CD14-positive monocyte (primary cell): ENCODE results near the gene PLXDC2. TPM values are rescaled to one million over a fixed set of nuclear protein-coding genes. Genes with fewer than 3 reads are reported as not detected.

Experiments
- DNase-seq, 3 donors: peaks; one replicate each; pipeline ENCODE4 v3.0.0-alpha.2; 2011 to 2022
- H2AFZ ChIP-seq: 2 replicates; pipeline ENCODE4 v1.6.0; 2012; ENCODE audit warnings: mild to moderate bottlenecking, low read depth, low read length, inconsistent platforms; ENCODE audit not compliant: insufficient read depth, poor library complexity, severe bottlenecking
- H3K27ac ChIP-seq, 2 donors: 1 replicate in 1 of 2; 2 replicates in 1 of 2; pipeline ENCODE4 v1.5.1; 2012 to 2013; ENCODE audit warnings: low read length in 2 of 2, control low read depth in 1 of 2, inconsistent platforms in 1 of 2, low read depth in 1 of 2, mild to moderate bottlenecking in 1 of 2
- H3K27me3 ChIP-seq, 2 donors: one replicate each; pipeline versions ENCODE4 v1.6.0 to v1.6.1; 2011 to 2013; ENCODE audit warnings: low read length in 2 of 2; ENCODE audit not compliant: control insufficient read depth in 2 of 2, insufficient read depth in 2 of 2
- H3K36me3 ChIP-seq, 2 donors: replicated peaks in 1 of 2; 1 replicate in 1 of 2; 2 replicates in 1 of 2; pipeline versions ENCODE4 v1.5.1 to v1.6.1; 2012 to 2013; ENCODE audit warnings: low read length in 2 of 2, control low read depth in 1 of 2, inconsistent platforms in 1 of 2, mild to moderate bottlenecking in 1 of 2; ENCODE audit not compliant: insufficient read depth in 2 of 2, control insufficient read depth in 1 of 2
- H3K4me1 ChIP-seq, 2 donors: 1 replicate in 1 of 2; 2 replicates in 1 of 2; pipeline versions ENCODE4 v1.5.1 to v1.6.1; 2012 to 2013; ENCODE audit warnings: low read length in 2 of 2, control low read depth in 1 of 2, inconsistent platforms in 1 of 2, mild to moderate bottlenecking in 1 of 2, moderate library complexity in 1 of 2; ENCODE audit not compliant: insufficient read depth in 2 of 2, control insufficient read depth in 1 of 2
- H3K4me2 ChIP-seq: replicated peaks from 2 replicates; pipeline ENCODE3; 2012; ENCODE audit warnings: low read length, moderate library complexity, mild to moderate bottlenecking; ENCODE audit not compliant: poor library complexity, severe bottlenecking; ENCODE audit errors: extremely low read depth
- H3K4me3 ChIP-seq, 3 experiments: fragments of 200-600 bp in 1 of 3; sonication (generic) in 1 of 3; replicated peaks in 1 of 3; 1 replicate in 2 of 3; 2 replicates in 1 of 3; pipeline ENCODE4 v1.5.1; 2011 to 2013; ENCODE audit warnings: low read length in 3 of 3, mild to moderate bottlenecking in 3 of 3, control low read depth in 2 of 3, low read depth in 2 of 3, inconsistent platforms in 1 of 3, moderate library complexity in 1 of 3
- H3K79me2 ChIP-seq: 2 replicates; pipeline ENCODE4 v1.6.0; 2012; ENCODE audit warnings: mild to moderate bottlenecking, control low read depth, inconsistent platforms, low read length, moderate library complexity; ENCODE audit not compliant: insufficient read depth
- H3K9ac ChIP-seq: 2 replicates; pipeline ENCODE4 v1.6.0; 2017; ENCODE audit warnings: low read length, mild to moderate bottlenecking; ENCODE audit not compliant: insufficient read depth, poor library complexity, severe bottlenecking
- H3K9me3 ChIP-seq, 2 donors: replicated peaks in 1 of 2; 1 replicate in 1 of 2; 2 replicates in 1 of 2; pipeline versions ENCODE4 v1.5.1 to v1.6.1; 2012 to 2013; ENCODE audit warnings: low read length in 2 of 2, control low read depth in 1 of 2; ENCODE audit not compliant: control insufficient read depth in 1 of 2, insufficient read depth in 1 of 2
- H4K20me1 ChIP-seq: 2 replicates; pipeline ENCODE4 v1.6.0; 2012; ENCODE audit warnings: mild to moderate bottlenecking, low read length, control low read depth, moderate library complexity; ENCODE audit not compliant: insufficient read depth
- H3K27ac Mint-ChIP-seq, 7 donors: one replicate each; pipeline ENCODE4 v1.8.0; 2020; ENCODE audit warnings: mild to moderate bottlenecking in 7 of 7, mixed read lengths in 7 of 7, moderate library complexity in 6 of 7, inconsistent platforms in 2 of 7
- H3K27me3 Mint-ChIP-seq, 3 donors: one replicate each; pipeline ENCODE4 v1.8.0; 2021 to 2022; ENCODE audit warnings: low read depth in 3 of 3, mild to moderate bottlenecking in 3 of 3, mixed read lengths in 3 of 3, moderate library complexity in 3 of 3, inconsistent platforms in 1 of 3
- H3K36me3 Mint-ChIP-seq, 2 donors: one replicate each; pipeline ENCODE4 v1.8.0; 2020; ENCODE audit warnings: mixed read lengths in 2 of 2, inconsistent platforms in 1 of 2, mild to moderate bottlenecking in 1 of 2
- H3K4me1 Mint-ChIP-seq: one replicate; pipeline ENCODE4 v1.8.0; 2020; ENCODE audit warnings: mild to moderate bottlenecking, mixed read lengths
- H3K4me3 Mint-ChIP-seq, 2 donors: one replicate each; pipeline ENCODE4 v1.8.0; 2020; ENCODE audit warnings: mild to moderate bottlenecking in 2 of 2, mixed read lengths in 2 of 2, moderate library complexity in 1 of 2
- H3K9me3 Mint-ChIP-seq, 7 donors: one replicate each; pipeline ENCODE4 v1.8.0; 2020 to 2022; ENCODE audit warnings: mixed read lengths in 7 of 7, mild to moderate bottlenecking in 6 of 7, moderate library complexity in 6 of 7, inconsistent platforms in 2 of 7
- WGBS: methylation state at CpG from one replicate; pipeline ENCODE4 v1.1.5; 2013; ENCODE audit warnings: missing lambda C conversion rate; ENCODE audit not compliant: insufficient coverage; 5-methylcytosine and 5-hydroxymethylcytosine counted together
- intact Hi-C, 2 donors: fragments of 100-400 bp; cut with micrococcal nuclease; formaldehyde crosslinking; loops; one replicate each; pipeline versions ENCODE4 v1.15.0 to v1.15.1; 2023
- polyA plus RNA-seq, 3 donors: library from polyadenylated mRNA; depleted of rRNA in 1 of 3; unstranded in 2 of 3; stranded (reverse) in 1 of 3; fragments of 300-500 nt in 2 of 3; fragments of >200 nt in 1 of 3; fragmentation: Illumina TruSeq in 2 of 3; gene quantifications; 1 replicate in 2 of 3; 2 replicates in 1 of 3; pipeline ENCODE4 v1.2.3, GENCODE V29; 2012 to 2021
- TF ChIP-seq, protein P1 (sequence below): fragments of 200-600 bp; IDR thresholded peaks from one replicate; pipeline ENCODE4 v1.8.0; 2022; ENCODE audit warnings: antibody characterized with exemption, mild to moderate bottlenecking

PLXDC2 gene
- polyA plus RNA-seq, 3 donors: 37.5 to 128 (median 93.6) TPM

DNA sequence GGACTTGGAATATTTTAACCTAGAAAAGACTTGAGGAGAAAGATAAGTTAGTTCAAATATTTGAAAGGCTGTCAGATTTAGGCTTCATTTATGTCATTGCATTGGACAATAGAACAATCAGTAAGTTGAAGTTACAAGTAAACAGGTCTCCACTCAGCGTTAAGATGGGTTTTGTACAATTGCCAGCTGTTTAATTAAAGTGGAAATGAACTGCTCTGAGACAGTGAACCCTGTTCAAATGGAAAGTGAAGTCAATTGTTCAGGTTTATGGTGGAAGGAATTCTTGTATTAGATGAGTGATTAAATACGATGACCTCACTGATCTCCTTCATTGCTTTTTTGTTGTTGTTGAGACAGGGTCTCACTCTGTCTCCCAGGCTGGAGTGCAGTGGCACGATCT is 151.7 kb downstream of the PLXDC2 start:
- intact Hi-C loops: no loop called here

DNA sequence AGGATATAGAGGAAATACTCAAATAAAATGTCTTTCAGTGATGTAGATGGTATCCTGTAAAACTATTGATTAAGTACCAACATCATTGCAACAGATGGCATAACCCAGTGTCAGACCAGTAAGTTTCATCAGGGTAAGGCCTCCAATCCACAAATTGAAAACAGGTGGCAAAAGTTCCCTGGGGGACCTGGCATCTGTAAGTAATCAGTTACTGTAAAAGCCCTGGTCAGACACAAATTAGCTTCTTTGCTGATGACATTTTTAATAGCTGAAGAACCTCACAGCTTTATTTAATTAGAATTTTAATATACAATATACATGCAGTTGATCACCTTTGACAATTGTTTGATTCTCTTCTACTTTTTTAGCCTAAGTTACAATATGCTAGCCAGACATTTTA is 152.5 kb downstream of the PLXDC2 start:
- Mint-ChIP-seq H3K27me3 (peaks cover 0 to 2% (median 0%) of the 10 kb centered on the region in 3 donors), H3K4me1 (peaks cover 32% of the 10 kb centered on the region), H3K27ac (no peak overlapping the region), H3K4me3 (no peak overlapping the region), H3K9me3 (no peaks in the 10 kb centered on the region), H3K36me3 (peaks cover 8 to 13% of the 10 kb centered on the region in 2 donors)
- no peaks in the 10 kb centered on the region for H3K36me3 ChIP-seq
- H3K4me3 ChIP-seq: no peak overlapping the region
- H3K9ac ChIP-seq: no peak overlapping the region
- peaks cover 13 to 16% of the 10 kb centered on the region in 2 donors for H3K4me1 ChIP-seq
- no peak for DNase-seq
- no peak overlapping the region for H3K27ac ChIP-seq
- no peaks in the 10 kb centered on the region for H3K9me3 ChIP-seq
- intact Hi-C loops: no loop called here
- H2AFZ ChIP-seq: no peak overlapping the region
- TF ChIP-seq, protein P1, sequence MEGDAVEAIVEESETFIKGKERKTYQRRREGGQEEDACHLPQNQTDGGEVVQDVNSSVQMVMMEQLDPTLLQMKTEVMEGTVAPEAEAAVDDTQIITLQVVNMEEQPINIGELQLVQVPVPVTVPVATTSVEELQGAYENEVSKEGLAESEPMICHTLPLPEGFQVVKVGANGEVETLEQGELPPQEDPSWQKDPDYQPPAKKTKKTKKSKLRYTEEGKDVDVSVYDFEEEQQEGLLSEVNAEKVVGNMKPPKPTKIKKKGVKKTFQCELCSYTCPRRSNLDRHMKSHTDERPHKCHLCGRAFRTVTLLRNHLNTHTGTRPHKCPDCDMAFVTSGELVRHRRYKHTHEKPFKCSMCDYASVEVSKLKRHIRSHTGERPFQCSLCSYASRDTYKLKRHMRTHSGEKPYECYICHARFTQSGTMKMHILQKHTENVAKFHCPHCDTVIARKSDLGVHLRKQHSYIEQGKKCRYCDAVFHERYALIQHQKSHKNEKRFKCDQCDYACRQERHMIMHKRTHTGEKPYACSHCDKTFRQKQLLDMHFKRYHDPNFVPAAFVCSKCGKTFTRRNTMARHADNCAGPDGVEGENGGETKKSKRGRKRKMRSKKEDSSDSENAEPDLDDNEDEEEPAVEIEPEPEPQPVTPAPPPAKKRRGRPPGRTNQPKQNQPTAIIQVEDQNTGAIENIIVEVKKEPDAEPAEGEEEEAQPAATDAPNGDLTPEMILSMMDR: no peak
- peaks cover 52% of the 10 kb centered on the region for H3K79me2 ChIP-seq
- peaks cover 88% of the 10 kb centered on the region for H4K20me1 ChIP-seq
- no peaks in the 10 kb centered on the region for H3K27me3 ChIP-seq
- no peak overlapping the region for H3K4me2 ChIP-seq

More for the DNA sequence above, 151.7 kb downstream of the PLXDC2 start:
- H3K4me2 ChIP-seq: no peak overlapping the region
- H2AFZ ChIP-seq: no peak overlapping the region
- H3K4me1 ChIP-seq: peaks cover 10% of the 10 kb centered on the region in 2 donors
- no peak overlapping the region for H3K27ac ChIP-seq
- H4K20me1 ChIP-seq: peaks cover 91% of the 10 kb centered on the region
- H3K4me1 Mint-ChIP-seq: peaks cover 30% of the 10 kb centered on the region
- no peaks in the 10 kb centered on the region for H3K9me3 ChIP-seq
- no peak overlapping the region for H3K9ac ChIP-seq
- H3K27me3 ChIP-seq: no peaks in the 10 kb centered on the region
- no peaks in the 10 kb centered on the region for H3K36me3 ChIP-seq
- no peak for DNase-seq
- TF ChIP-seq, protein P1: no peak
- H3K4me3 ChIP-seq: no peak overlapping the region
- no peaks in the 10 kb centered on the region for H3K9me3 Mint-ChIP-seq
- peaks cover 8 to 14% of the 10 kb centered on the region in 2 donors for H3K36me3 Mint-ChIP-seq
- H3K4me3 Mint-ChIP-seq: no peak overlapping the region
- peaks cover 0 to 2% (median 0%) of the 10 kb centered on the region in 3 donors for H3K27me3 Mint-ChIP-seq
- H3K27ac Mint-ChIP-seq: no peak overlapping the region
- WGBS: no CpG with 5 or more reads among the region's 3 CpGs
- H3K79me2 ChIP-seq: peaks cover 50% of the 10 kb centered on the region
